ENCODE data around the gene SETMAR.

Gene SETMAR

GRCh38 chr3:4355401-4356219 is 52.4 kb downstream of the SETMAR start:
- no peak for DNase-seq

DNA sequence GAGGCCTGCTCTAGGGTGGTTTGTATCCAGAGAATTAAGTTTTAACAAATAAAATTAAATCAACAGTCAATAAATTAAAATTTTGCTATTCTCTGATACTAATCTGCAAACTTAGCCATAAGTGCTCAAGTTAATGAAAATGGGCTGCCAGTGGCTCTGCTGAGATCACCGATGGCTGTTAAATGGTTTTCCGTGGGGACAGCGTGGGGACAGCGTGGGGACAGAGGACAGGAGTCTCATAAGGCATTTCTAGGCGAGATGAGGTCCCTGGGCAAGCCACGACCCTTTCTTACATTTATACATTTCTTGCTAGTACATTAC is 53.0 kb downstream of the SETMAR start:
- no peak for DNase-seq

GRCh38 chr3:4356546-4357410 is 53.6 kb downstream of the SETMAR start:
- no peak for DNase-seq

GRCh38 chr3:4358273-4358672 is 55.1 kb downstream of the SETMAR start:
- no peak for DNase-seq

DNA sequence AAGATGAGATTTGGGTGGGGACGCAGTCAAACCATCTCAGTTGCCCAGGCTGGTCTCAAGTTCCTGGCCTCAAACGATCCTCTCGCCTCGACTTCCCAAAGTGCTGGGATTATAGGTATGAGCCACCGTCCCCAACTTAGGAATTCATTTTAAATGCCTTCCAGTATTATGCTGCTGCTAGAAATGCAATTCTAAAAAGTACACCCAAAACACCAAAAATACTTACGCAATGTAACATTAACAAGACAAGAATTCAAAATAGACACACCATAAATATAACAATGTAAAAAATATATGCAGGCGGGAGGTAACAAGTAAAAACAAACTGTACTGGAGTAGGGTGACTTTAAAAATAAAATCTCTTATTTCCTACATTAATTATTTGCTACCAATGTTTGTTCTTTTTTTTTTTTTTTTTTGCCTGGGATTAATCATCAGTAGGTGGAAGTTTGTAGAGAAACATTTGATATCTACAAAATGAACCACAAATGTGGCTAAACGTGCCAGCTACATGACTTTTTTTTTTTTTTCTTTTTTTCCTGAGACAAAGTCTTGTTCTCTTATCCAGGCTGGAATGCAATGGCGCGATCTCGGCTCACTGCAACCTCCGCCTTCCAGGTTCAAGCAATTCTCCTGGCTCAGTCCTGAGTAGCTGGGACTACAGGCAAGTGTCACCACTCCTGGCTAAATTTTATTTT is 56.8 kb downstream of the SETMAR start:
- no peak for DNase-seq

GRCh38 chr3:4360817-4361216 is 57.6 kb downstream of the SETMAR start:
- no peak for DNase-seq

DNA sequence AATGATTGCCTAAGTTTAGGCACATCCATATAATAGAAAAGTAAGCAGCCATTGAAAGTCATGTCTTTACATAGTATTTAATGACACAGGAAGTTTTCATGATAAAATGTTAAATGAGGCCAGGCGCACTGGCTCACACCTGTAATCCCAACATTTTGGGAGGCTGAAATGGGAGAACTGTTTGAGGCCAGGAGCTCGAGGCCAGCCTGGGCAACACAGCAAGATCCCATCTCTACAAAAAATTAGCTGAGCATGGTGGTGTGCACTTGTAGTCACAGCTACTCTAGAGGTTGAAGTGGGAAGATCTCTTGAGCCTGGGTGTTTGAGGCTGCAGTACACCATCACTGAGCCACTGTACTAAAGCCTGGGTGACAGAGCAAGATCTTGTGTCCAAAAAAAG is 59.4 kb downstream of the SETMAR start:
- DNase-seq: no peak

Measured in activated naive CD4-positive, alpha-beta T cell treated with Interleukin-2 at 50 U/mL for 16 hours (primary cell).